HEK293T (cell line): ENCODE measurements around the gene SLC27A2.

Experiments
- BHLHE40 ChIP-seq: fragments of 450-650 bp; IDR thresholded peaks from 2 replicates; pipeline ENCODE4 v1.6.1; 2016; ENCODE audit warnings: mild to moderate bottlenecking, moderate library complexity, borderline replicate concordance
- FOXA1 ChIP-seq: fragments of 450-650 bp; IDR thresholded peaks from 2 replicates; pipeline ENCODE4 v1.6.1; 2016; ENCODE audit warnings: mild to moderate bottlenecking
- HDGF ChIP-seq: fragments of 450-650 bp; IDR thresholded peaks from 2 replicates; pipeline ENCODE4 v1.6.1; 2017; ENCODE audit warnings: antibody characterized with exemption, borderline replicate concordance
- NFRKB ChIP-seq: fragments of 450-650 bp; IDR thresholded peaks from 2 replicates; pipeline ENCODE4 v1.6.1; 2016; ENCODE audit warnings: mild to moderate bottlenecking, moderate library complexity
- PKNOX1 ChIP-seq: fragments of 450-650 bp; IDR thresholded peaks from 2 replicates; pipeline ENCODE4 v1.6.1; 2016
- SUZ12 ChIP-seq: fragments of 450-650 bp; IDR thresholded peaks from 2 replicates; pipeline ENCODE4 v1.6.1; 2016; ENCODE audit warnings: mild to moderate bottlenecking
- ZNF384 ChIP-seq: fragments of 450-650 bp; IDR thresholded peaks from 2 replicates; pipeline ENCODE4 v1.6.1; 2016

DNA sequence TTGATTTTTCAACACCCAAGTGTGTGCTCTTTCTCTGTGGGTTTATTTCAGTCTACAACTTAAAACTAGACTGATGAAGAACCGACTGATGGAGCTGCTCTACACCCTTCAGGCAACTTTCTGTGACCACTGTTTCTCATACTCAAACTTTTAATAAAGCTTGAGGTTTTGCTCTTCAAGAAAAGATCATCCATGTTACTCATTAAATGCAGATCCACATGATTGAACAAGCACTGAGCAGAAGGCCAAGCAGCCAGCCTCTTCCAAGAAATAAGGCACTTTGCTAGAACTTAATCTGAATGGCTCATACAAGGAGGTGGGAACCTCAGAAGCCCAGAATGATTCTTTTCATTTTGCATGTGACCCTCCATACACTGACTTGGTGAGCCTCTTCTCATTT is 8.7 kb downstream of the SLC27A2 start:
- no peak for TF ChIP-seq BHLHE40
- no peak for TF ChIP-seq PKNOX1
- TF ChIP-seq NFRKB = no peak
- no peak for TF ChIP-seq SUZ12
- TF ChIP-seq FOXA1 = no peak
- no peak for TF ChIP-seq ZNF384
- TF ChIP-seq HDGF = no peak
